HEK293 (cell line): ENCODE data around the gene MYH15.

ENCODE experiments used
- PBX3 ChIP-seq: sonication (generic); formaldehyde crosslinking; IDR thresholded peaks from 2 replicates; pipeline ENCODE4 v1.8.1; 2022; ENCODE audit warnings: mild to moderate bottlenecking, moderate library complexity, missing genetic modification reagents
- YY1 ChIP-seq: fragments of 450-650 bp; formaldehyde crosslinking; IDR thresholded peaks from 2 replicates; pipeline ENCODE4 v1.5.1; 2018; ENCODE audit warnings: missing biosample characterization, missing genetic modification characterization
- ZNF624 ChIP-seq: fragments of 450-650 bp; formaldehyde crosslinking; IDR thresholded peaks from 2 replicates; pipeline ENCODE4 v1.5.1; 2017; ENCODE audit warnings: missing biosample characterization, missing genetic modification characterization
- TF ChIP-seq, protein P1 (sequence below): fragments of 450-650 bp; formaldehyde crosslinking; IDR thresholded peaks from 2 replicates; pipeline ENCODE4 v1.5.1; 2016; ENCODE audit warnings: missing biosample characterization, missing genetic modification characterization

GRCh38 chr3:108527109-108527508 is 16.7 kb upstream of the MYH15 start:
- TF ChIP-seq, protein P1, sequence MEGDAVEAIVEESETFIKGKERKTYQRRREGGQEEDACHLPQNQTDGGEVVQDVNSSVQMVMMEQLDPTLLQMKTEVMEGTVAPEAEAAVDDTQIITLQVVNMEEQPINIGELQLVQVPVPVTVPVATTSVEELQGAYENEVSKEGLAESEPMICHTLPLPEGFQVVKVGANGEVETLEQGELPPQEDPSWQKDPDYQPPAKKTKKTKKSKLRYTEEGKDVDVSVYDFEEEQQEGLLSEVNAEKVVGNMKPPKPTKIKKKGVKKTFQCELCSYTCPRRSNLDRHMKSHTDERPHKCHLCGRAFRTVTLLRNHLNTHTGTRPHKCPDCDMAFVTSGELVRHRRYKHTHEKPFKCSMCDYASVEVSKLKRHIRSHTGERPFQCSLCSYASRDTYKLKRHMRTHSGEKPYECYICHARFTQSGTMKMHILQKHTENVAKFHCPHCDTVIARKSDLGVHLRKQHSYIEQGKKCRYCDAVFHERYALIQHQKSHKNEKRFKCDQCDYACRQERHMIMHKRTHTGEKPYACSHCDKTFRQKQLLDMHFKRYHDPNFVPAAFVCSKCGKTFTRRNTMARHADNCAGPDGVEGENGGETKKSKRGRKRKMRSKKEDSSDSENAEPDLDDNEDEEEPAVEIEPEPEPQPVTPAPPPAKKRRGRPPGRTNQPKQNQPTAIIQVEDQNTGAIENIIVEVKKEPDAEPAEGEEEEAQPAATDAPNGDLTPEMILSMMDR (tag by site-specific recombination): no peak
- no peak for TF ChIP-seq YY1
- no peak for TF ChIP-seq ZNF624
- TF ChIP-seq PBX3 (CRISPR knock-in tag): no peak
